22Rv1 (cell line): ENCODE results near the gene VTI1A.

Experiments used
- H3K27ac ChIP-seq: fragments of 450-650 bp; 2 replicates; pipeline ENCODE4 v1.5.1; 2017
- CTCF ChIP-seq: fragments of 450-650 bp; IDR thresholded peaks from 2 replicates; pipeline ENCODE4 v1.5.1; 2017; ENCODE audit warnings: mild to moderate bottlenecking
- ZFX ChIP-seq: fragments of 450-650 bp; IDR thresholded peaks from 2 replicates; pipeline ENCODE4 v1.6.1; 2017; ENCODE audit warnings: antibody characterized with exemption, borderline replicate concordance

VTI1A gene

GRCh38 chr10:112466802-112467201, 19.8 kb downstream of the VTI1A start:
- TF ChIP-seq ZFX, result no peak
- no peak for TF ChIP-seq CTCF
- H3K27ac ChIP-seq, result no peak overlapping the region

DNA sequence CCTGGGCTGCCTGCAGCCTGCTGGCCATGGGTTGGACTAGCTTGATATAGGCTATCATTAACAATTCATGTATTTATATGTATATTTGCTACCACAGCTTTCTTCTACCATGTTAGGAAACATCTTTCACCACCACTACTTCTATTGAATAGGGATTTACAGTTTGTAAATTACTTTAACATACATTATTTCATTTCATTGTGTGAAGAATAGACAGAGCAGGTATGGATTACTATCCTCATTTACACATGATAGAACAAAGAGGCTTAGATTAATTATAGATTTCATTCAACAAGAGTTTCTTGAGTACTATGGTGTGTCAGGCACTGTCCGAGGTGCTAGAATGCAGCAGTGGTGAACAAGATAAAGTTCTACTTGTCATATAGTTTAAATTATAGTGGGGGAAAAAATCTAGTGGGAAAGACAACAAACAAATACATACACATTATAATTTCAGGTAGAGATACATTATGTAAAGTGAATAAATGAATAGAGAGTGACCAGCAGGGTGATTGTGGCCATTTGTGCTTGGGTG, 20.6 kb downstream of the VTI1A start:
- H3K27ac ChIP-seq, result no peak overlapping the region
- no peak for TF ChIP-seq ZFX
- no peak for TF ChIP-seq CTCF

DNA sequence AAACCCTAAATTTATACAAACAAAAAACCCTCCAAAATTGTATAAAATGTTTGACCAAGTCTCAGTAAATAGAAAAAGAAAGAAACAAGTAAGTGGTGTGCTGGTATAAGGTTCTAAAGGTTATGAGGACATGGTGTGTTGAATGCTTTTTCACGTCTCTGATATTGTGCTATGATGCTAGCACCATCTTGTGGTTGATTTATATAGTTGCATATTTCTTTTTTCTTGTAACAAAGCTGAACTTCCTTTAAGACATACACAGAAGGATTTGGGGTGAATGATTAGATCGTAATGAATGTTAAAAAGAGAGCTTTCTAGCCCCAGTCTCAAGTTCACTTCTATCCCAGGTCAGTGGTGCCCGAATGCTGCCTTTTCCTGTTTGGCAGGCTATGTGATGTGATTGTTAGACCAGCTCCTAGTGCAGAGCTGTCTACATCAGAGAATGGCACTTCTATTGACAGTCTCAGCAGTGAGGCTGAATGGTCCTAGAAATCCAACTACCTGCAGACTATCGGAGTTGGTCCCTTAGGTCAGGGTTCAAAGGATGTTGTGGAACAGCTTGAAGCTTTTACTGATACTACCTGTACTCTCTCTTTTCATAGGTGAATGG, 25.0 kb downstream of the VTI1A start:
- H3K27ac ChIP-seq, result no peak overlapping the region
- TF ChIP-seq CTCF (peak; percentile 91), ZFX (no peak)

- TF ChIP-seq CTCF (peak; percentile 81), ZFX (no peak)
- no peak overlapping the region for H3K27ac ChIP-seq
These were observed 28.7 kb downstream of the VTI1A start for GRCh38 chr10:112475575-112476218.

GRCh38 chr10:112481602-112482001, 34.6 kb downstream of the VTI1A start:
- no peak overlapping the region for H3K27ac ChIP-seq
- TF ChIP-seq ZFX (no peak), CTCF (no peak)

- TF ChIP-seq ZFX, result no peak
- TF ChIP-seq CTCF, result no peak
- no peak overlapping the region for H3K27ac ChIP-seq
These were observed 37.4 kb downstream of the VTI1A start for GRCh38 chr10:112484399-112484798.

GRCh38 chr10:112487964-112488363, 40.9 kb downstream of the VTI1A start:
- no peak for TF ChIP-seq ZFX
- TF ChIP-seq CTCF, result no peak

More at GRCh38 chr10:112487964-112488363, 40.9 kb downstream of the VTI1A start:
- H3K27ac ChIP-seq, result no peak overlapping the region
